ENCODE results near the gene FRMD3.

Gene FRMD3

GRCh38 chr9:83429229-83429628, 109.0 kb downstream of the FRMD3 start:
- no peaks in the 10 kb centered on the region for H3K9me2 ChIP-seq (replicated peaks; ENCODE audit: low read depth, low read length)
- no peak overlapping the region for H2AFZ ChIP-seq (ENCODE audit: low read length)
- H3K9me3 ChIP-seq (ENCODE audit: insufficient read depth, low read depth, low read length), result no peaks in the 10 kb centered on the region
- no peak overlapping the region for H3K4me2 ChIP-seq (ENCODE audit: low read depth, low read length, poor library complexity, severe bottlenecking)
- H3K4me1 ChIP-seq (ENCODE audit: insufficient read depth, low read length, poor library complexity, severe bottlenecking), result no peaks in the 10 kb centered on the region
- no peaks in the 10 kb centered on the region for H3K36me3 ChIP-seq (ENCODE audit: insufficient read depth, low read length)
- H3K27me3 ChIP-seq (ENCODE audit: insufficient read depth, low read length, poor library complexity, severe bottlenecking), result no peaks in the 10 kb centered on the region
- H3K9ac ChIP-seq (ENCODE audit: low read depth, low read length, poor library complexity, severe bottlenecking), result no peak overlapping the region
- H3F3A ChIP-seq (ENCODE audit: low read depth), result no peaks in the 10 kb centered on the region
- no peak overlapping the region for H3K4me3 ChIP-seq (ENCODE audit: low read length, poor library complexity, severe bottlenecking)
- H4K20me1 ChIP-seq (ENCODE audit: insufficient read depth, low read length, poor library complexity, severe bottlenecking), result no peaks in the 10 kb centered on the region
- TF ChIP-seq EZH2phosphoT487 (IDR thresholded peaks at IDR 0.05; ENCODE audit: borderline replicate concordance), result no peak
- TF ChIP-seq CTCF (conservative IDR thresholded peaks at IDR 0.05; ENCODE audit: low read length), result no peak
- H3K79me2 ChIP-seq (ENCODE audit: insufficient read depth, low read length), result no peaks in the 10 kb centered on the region

- TF ChIP-seq EZH2phosphoT487 (IDR thresholded peaks at IDR 0.05; ENCODE audit: borderline replicate concordance), result no peak
- no peak for TF ChIP-seq CTCF (conservative IDR thresholded peaks at IDR 0.05; ENCODE audit: low read length)
Observed at GRCh38 chr9:83425240-83425639, 113.0 kb downstream of the FRMD3 start.

GRCh38 chr9:83424831-83425230, 113.4 kb downstream of the FRMD3 start:
- Histone ChIP-seq H3K4me1 (ENCODE audit: insufficient read depth, low read length, poor library complexity, severe bottlenecking) (no peaks in the 10 kb centered on the region), H3K4me2 (ENCODE audit: low read depth, low read length, poor library complexity, severe bottlenecking) (no peak overlapping the region), H3K4me3 (ENCODE audit: low read length, poor library complexity, severe bottlenecking) (no peak overlapping the region), H4K20me1 (ENCODE audit: insufficient read depth, low read length, poor library complexity, severe bottlenecking) (no peaks in the 10 kb centered on the region), H3F3A (ENCODE audit: low read depth) (no peaks in the 10 kb centered on the region), H3K79me2 (ENCODE audit: insufficient read depth, low read length) (no peaks in the 10 kb centered on the region), H3K9me3 (ENCODE audit: insufficient read depth, low read depth, low read length) (no peaks in the 10 kb centered on the region), H2AFZ (ENCODE audit: low read length) (no peak overlapping the region), H3K36me3 (ENCODE audit: insufficient read depth, low read length) (no peaks in the 10 kb centered on the region), H3K27me3 (ENCODE audit: insufficient read depth, low read length, poor library complexity, severe bottlenecking) (no peaks in the 10 kb centered on the region), H3K9me2 (replicated peaks; ENCODE audit: low read depth, low read length) (no peaks in the 10 kb centered on the region), H3K9ac (ENCODE audit: low read depth, low read length, poor library complexity, severe bottlenecking) (no peak overlapping the region)
- no peak for TF ChIP-seq EZH2phosphoT487 (IDR thresholded peaks at IDR 0.05; ENCODE audit: borderline replicate concordance)
- no peak for TF ChIP-seq CTCF (conservative IDR thresholded peaks at IDR 0.05; ENCODE audit: low read length)

More at GRCh38 chr9:83425240-83425639, 113.0 kb downstream of the FRMD3 start:
- no peak overlapping the region for H2AFZ ChIP-seq (ENCODE audit: low read length)
- H3K27me3 ChIP-seq (ENCODE audit: insufficient read depth, low read length, poor library complexity, severe bottlenecking), result no peaks in the 10 kb centered on the region
- no peaks in the 10 kb centered on the region for H3K9me2 ChIP-seq (replicated peaks; ENCODE audit: low read depth, low read length)
- no peaks in the 10 kb centered on the region for H3K9me3 ChIP-seq (ENCODE audit: insufficient read depth, low read depth, low read length)
- no peaks in the 10 kb centered on the region for H3K4me1 ChIP-seq (ENCODE audit: insufficient read depth, low read length, poor library complexity, severe bottlenecking)
- H3K36me3 ChIP-seq (ENCODE audit: insufficient read depth, low read length), result no peaks in the 10 kb centered on the region
- H3F3A ChIP-seq (ENCODE audit: low read depth), result no peaks in the 10 kb centered on the region
- no peak overlapping the region for H3K4me2 ChIP-seq (ENCODE audit: low read depth, low read length, poor library complexity, severe bottlenecking)
- H3K4me3 ChIP-seq (ENCODE audit: low read length, poor library complexity, severe bottlenecking), result no peak overlapping the region
- H4K20me1 ChIP-seq (ENCODE audit: insufficient read depth, low read length, poor library complexity, severe bottlenecking), result no peaks in the 10 kb centered on the region
- H3K9ac ChIP-seq (ENCODE audit: low read depth, low read length, poor library complexity, severe bottlenecking), result no peak overlapping the region
- H3K79me2 ChIP-seq (ENCODE audit: insufficient read depth, low read length), result no peaks in the 10 kb centered on the region
